Calu3 (cell line): ENCODE results near the gene PRR14. TPM values are rescaled to one million over a fixed set of nuclear protein-coding genes. Genes with fewer than 3 reads are reported as not detected.

Experiments
- BruUV-seq: library from RNA; stranded (reverse); fragments of 400-500 nt; replicated peaks from 2 replicates; lab custom pipeline; 2021; lab: Mats Ljungman, UMichigan
- CTCF ChIA-PET: fragments of 300-600 bp; sonication (Branson Sonifier 250); formaldehyde crosslinking; loops from one replicate; lab custom pipeline; 2022; ENCODE audit warnings: antibody characterized with exemption; lab: Charles Lee
- DNase-seq: peaks from one replicate; pipeline ENCODE4 v3.0.0; 2022
- H3K27ac Mint-ChIP-seq: one replicate; pipeline ENCODE4 v1.8.0; 2022; ENCODE audit warnings: mixed read lengths; ENCODE audit not compliant: unreplicated experiment
- H3K27me3 Mint-ChIP-seq: one replicate; pipeline ENCODE4 v1.8.0; 2022; ENCODE audit warnings: mixed read lengths; ENCODE audit not compliant: unreplicated experiment
- H3K36me3 Mint-ChIP-seq: one replicate; pipeline ENCODE4 v1.8.0; 2022; ENCODE audit warnings: mild to moderate bottlenecking, moderate library complexity, mixed read lengths; ENCODE audit not compliant: insufficient read depth, unreplicated experiment
- H3K4me1 Mint-ChIP-seq: one replicate; pipeline ENCODE4 v1.8.0; 2022; ENCODE audit warnings: mild to moderate bottlenecking, low read depth, mixed read lengths; ENCODE audit not compliant: unreplicated experiment
- H3K4me3 Mint-ChIP-seq: one replicate; pipeline ENCODE4 v1.8.0; 2022; ENCODE audit warnings: mild to moderate bottlenecking, low read depth, moderate library complexity, mixed read lengths; ENCODE audit not compliant: unreplicated experiment
- H3K9me3 Mint-ChIP-seq: one replicate; pipeline ENCODE4 v1.8.0; 2022; ENCODE audit warnings: low read depth, mixed read lengths; ENCODE audit not compliant: unreplicated experiment
- intact Hi-C: fragments of 100-400 bp; cut with micrococcal nuclease; formaldehyde crosslinking; loops from one replicate; pipeline ENCODE4 v1.10.0; 2022; ENCODE audit not compliant: unreplicated experiment
- total RNA-seq: library from RNA; stranded (reverse); gene quantifications from 2 replicates; pipeline ENCODE4 v1.2.3, GENCODE V29; 2022
- TF ChIP-seq, protein P1 (sequence below): fragments of 200-600 bp; IDR thresholded peaks from one replicate; pipeline ENCODE4 v1.8.0; 2022; ENCODE audit warnings: antibody characterized with exemption; ENCODE audit not compliant: unreplicated experiment

The PRR14 gene
- total RNA-seq, 1 experiment from 2014 or later = 47.4 TPM

DNA sequence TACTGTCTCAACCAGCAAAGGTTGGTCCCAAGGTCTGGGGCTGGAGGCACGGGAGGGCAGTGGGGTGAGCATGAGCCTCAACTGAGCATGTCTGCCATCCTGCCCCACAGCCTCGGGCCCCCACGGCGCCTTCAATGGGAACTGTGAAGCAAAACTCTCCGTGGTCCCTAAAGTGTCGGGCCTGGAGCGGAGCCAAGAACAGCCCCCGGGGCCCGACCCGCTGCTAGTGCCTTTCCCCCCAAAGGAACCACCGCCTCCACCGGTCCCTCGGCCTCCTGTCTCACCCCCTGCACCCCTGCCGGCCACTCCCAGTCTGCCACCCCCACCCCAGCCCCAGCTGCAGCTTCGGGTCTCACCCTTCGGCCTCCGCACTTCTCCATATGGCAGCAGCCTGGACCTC lies 11.7 kb downstream of the PRR14 start:
- Mint-ChIP-seq H3K4me3 (peak overlapping the region; percentile 27), H3K27ac (no peak overlapping the region), H3K27me3 (no peaks in the 10 kb centered on the region), H3K36me3 (peaks cover 81% of the 10 kb centered on the region), H3K9me3 (no peaks in the 10 kb centered on the region), H3K4me1 (peaks cover 21% of the 10 kb centered on the region)
- no TSS peak for BruUV-seq
- no peak for DNase-seq
- intact Hi-C loops = no loop called here
- CTCF ChIA-PET = interaction anchor here (0.7 to 1.3 kb wide), 2 partner anchors 32 to 51 kb away, joined by 4 read pairs; no protein-coding TSS in a partner anchor
- TF ChIP-seq, protein P1, sequence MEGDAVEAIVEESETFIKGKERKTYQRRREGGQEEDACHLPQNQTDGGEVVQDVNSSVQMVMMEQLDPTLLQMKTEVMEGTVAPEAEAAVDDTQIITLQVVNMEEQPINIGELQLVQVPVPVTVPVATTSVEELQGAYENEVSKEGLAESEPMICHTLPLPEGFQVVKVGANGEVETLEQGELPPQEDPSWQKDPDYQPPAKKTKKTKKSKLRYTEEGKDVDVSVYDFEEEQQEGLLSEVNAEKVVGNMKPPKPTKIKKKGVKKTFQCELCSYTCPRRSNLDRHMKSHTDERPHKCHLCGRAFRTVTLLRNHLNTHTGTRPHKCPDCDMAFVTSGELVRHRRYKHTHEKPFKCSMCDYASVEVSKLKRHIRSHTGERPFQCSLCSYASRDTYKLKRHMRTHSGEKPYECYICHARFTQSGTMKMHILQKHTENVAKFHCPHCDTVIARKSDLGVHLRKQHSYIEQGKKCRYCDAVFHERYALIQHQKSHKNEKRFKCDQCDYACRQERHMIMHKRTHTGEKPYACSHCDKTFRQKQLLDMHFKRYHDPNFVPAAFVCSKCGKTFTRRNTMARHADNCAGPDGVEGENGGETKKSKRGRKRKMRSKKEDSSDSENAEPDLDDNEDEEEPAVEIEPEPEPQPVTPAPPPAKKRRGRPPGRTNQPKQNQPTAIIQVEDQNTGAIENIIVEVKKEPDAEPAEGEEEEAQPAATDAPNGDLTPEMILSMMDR = no peak

DNA sequence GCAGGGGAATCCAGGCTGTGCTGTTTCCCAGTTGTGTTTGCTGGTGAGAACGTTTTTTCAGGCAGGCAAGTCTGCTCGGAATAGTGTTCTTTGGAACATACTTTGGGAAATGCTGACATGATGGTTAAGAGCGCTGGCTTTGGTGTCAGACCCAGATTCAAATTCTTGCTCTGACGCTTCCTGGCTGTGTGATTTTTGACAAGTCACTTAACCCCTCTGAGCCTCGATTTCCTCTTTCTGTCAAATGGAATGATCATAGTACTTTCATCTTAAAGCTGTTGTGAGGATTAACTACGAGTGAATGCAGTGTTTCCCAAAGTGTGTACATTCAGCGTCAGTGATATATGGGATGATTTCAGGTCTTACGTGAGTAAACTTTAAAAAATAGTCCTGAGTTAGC lies 12.3 kb downstream of the PRR14 start:
- Mint-ChIP-seq H3K36me3 (peaks cover 81% of the 10 kb centered on the region), H3K4me1 (peaks cover 19% of the 10 kb centered on the region), H3K9me3 (no peaks in the 10 kb centered on the region), H3K27me3 (no peaks in the 10 kb centered on the region), H3K27ac (no peak overlapping the region), H3K4me3 (no peak overlapping the region)
- no peak for DNase-seq
- TF ChIP-seq, protein P1 = no peak
- CTCF ChIA-PET = interaction anchor here (0.7 kb wide), 1 partner anchor 51 kb away, joined by 4 read pairs; no protein-coding TSS in a partner anchor
- BruUV-seq = no TSS peak
- intact Hi-C loops = no loop called here

DNA sequence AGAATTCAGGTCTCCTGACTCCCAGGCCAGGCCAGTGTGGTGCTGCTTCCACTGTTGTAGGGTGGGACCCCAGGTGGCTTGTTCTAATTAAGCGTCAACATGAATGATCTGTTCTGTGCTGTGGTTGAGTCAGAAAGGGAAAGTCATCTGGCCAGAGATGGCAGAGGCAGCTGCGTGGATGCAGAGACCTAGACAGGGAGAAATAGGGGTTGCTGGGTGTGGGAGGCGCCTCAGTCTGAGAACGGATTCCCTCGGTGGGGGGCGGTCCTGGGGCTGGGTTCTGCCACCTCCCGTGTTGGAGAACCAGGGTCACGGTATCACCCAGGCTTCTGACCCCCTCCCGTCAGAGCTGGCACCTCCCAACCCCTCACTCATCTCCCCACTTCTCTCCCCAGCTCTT lies 13.1 kb downstream of the PRR14 start:
- CTCF ChIA-PET = no interaction called here
- Mint-ChIP-seq H3K4me3 (no peak overlapping the region), H3K36me3 (peaks cover 81% of the 10 kb centered on the region), H3K9me3 (no peaks in the 10 kb centered on the region), H3K4me1 (peaks cover 19% of the 10 kb centered on the region), H3K27me3 (no peaks in the 10 kb centered on the region), H3K27ac (no peak overlapping the region)
- intact Hi-C loops = no loop called here
- no TSS peak for BruUV-seq
- DNase-seq = no peak
- TF ChIP-seq, protein P1 = no peak

DNA sequence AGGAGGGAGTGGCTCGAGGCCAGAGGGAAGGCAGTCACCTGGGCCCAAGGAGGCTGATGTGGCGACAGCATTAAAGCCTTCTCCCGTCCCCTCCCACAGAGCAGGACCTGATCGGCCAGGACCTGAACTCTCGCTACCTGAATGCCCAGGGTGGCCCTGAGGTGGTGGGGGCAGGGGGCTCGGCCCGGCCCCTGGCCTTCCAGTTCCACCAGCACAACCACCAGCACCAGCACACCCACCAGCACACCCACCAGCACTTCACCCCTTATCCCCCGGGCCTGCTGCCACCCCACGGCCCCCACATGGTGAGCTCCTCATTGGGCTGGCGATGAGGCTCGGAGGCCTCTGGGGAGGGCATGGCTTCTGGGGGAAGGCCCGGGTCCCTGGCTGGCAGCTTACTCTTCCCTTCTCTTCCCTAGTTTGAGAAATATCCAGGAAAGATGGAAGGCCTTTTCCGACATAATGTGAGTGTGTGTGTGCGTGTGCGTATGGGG lies 13.9 kb downstream of the PRR14 start:
- H3K9me3 Mint-ChIP-seq = no peaks in the 10 kb centered on the region
- peaks cover 19% of the 10 kb centered on the region for H3K4me1 Mint-ChIP-seq
- CTCF ChIA-PET = no interaction called here
- no peak for DNase-seq
- H3K4me3 Mint-ChIP-seq = no peak overlapping the region
- H3K36me3 Mint-ChIP-seq = peaks cover 80% of the 10 kb centered on the region
- intact Hi-C loops = no loop called here
- TF ChIP-seq, protein P1 = no peak
- no peak overlapping the region for H3K27ac Mint-ChIP-seq
- no peaks in the 10 kb centered on the region for H3K27me3 Mint-ChIP-seq
- no TSS peak for BruUV-seq
